GM21390 (cell line): ENCODE results near the gene RNGTT.
"Not testable (repeated sequence)": the region's sequence is repeated elsewhere in the genome, so short reads cannot be mapped to it uniquely, and the experiment has no call there.

ENCODE experiments used
- ATAC-seq: cut with Tn5 transposase; IDR thresholded peaks from one replicate; pipeline ENCODE4 v1.9.1; 2021; ENCODE audit not compliant: unreplicated experiment

Gene RNGTT

GRCh38 chr6:88823998-88824397 is 139.4 kb downstream of the RNGTT start:
- no peak for ATAC-seq

- ATAC-seq: no peak
These were observed 147.9 kb downstream of the RNGTT start for GRCh38 chr6:88815491-88815890.

- no peak for ATAC-seq
These were observed 148.5 kb downstream of the RNGTT start for GRCh38 chr6:88814909-88815308.

- no peak for ATAC-seq
These were observed 150.4 kb downstream of the RNGTT start for GRCh38 chr6:88813045-88813444.

- ATAC-seq: no peak
These were observed 152.7 kb downstream of the RNGTT start for GRCh38 chr6:88810701-88811100.

- no peak for ATAC-seq
These were observed 153.3 kb downstream of the RNGTT start for GRCh38 chr6:88810089-88810488.

GRCh38 chr6:88808381-88808780 is 155.0 kb downstream of the RNGTT start:
- ATAC-seq: no peak

- no peak for ATAC-seq
These were observed 155.8 kb downstream of the RNGTT start for GRCh38 chr6:88807622-88808021.

- ATAC-seq: no peak
These were observed 156.7 kb downstream of the RNGTT start for GRCh38 chr6:88806728-88807127.

DNA sequence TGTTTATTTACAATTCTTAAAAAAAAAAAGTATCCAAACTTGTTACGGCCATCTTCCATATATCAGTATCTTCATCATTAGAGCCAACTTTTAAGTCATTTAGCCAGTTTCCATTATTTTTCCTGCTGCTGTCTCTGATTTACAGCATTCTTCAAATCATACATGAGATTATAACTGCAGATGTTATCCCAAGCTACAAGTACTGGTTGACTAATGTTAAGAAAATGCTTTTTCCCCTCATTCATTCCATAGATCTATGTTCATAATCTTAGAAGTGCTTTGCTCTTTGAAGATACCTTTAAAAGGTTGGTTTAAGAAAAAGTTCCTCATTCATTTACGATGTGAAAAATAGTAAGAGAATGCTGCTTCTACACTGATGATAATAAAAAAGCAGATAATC is 158.7 kb downstream of the RNGTT start:
- no peak for ATAC-seq

- no peak for ATAC-seq
These were observed 177.9 kb downstream of the RNGTT start for GRCh38 chr6:88785478-88785877.

GRCh38 chr6:88780714-88781389 is 182.6 kb downstream of the RNGTT start:
- ATAC-seq: peak; percentile 55

DNA sequence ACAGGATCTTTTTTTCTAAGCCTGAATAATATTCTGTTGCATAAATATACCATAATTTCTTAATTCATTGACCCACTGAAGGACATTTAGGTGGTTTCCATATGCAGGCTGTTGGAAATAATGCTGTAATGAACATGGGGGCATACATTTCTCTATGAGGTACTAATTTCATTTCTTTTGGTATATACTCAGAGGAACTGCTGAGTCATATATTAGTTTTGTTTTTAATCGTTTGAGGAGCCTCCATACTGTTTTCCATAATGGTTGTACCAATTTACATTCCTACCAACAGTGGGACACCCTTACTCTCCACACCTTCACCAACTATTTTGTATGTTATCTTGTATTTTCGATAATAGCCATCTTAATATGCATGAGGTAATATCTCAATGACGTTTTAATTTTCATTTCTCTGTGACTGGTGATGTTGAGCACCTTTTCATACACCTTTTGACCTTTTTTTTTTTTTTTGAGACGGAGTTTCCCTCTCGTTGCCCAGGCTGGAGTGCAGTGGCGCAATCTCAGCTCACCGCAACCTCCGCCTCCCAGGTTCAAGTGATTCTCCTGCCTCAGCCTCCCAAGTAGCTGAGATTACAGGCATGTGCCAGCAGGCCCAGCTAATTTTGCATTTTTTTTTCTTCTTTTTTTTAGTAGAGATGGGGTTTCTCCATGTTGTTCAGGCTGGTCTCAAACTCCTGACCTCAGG is 187.4 kb downstream of the RNGTT start:
- ATAC-seq: no peak

GRCh38 chr6:88768114-88768513 is 195.3 kb downstream of the RNGTT start:
- not testable (repeated sequence) for ATAC-seq

DNA sequence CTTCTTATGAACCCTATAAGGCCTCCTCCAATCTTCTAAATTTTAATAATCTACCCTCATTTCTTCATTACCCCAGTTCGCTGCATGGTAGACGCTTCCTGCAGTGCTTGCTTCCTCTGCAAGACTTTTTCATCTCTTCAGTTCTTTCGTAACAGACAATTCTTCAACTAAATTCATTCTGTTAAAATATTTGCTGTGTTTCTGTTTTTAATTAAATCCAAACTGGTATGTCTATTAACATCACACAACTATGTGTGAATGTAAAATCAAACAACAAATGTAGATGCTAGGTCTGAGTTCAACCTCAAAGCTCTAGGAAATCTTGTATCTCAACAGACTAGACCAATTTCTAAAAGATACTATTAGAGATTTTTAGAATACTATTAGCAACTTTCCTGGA is 199.3 kb downstream of the RNGTT start:
- ATAC-seq: no peak

GRCh38 chr6:88763160-88763559 is 200.3 kb downstream of the RNGTT start:
- ATAC-seq: no peak

GRCh38 chr6:88761237-88762031 is 202.0 kb downstream of the RNGTT start:
- ATAC-seq: peak; percentile 56

DNA sequence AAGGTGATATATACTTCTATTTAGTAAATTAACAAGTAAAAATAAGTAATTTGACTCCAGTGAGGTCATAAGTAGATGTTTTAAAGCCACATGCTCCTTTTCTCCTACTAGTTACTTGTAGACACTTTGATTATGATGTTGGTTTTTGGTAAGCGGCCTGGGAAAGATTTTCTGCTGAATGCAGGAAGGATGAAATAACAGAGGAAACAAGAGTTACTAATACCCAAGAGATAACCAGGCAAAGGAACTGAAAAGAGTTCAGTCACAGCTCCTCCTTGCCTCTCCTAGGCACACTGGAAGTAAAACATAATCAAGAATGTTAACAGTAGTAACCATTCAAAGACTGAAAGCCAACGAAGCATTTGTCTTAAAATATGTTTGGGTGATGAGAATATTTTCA is 203.3 kb downstream of the RNGTT start:
- ATAC-seq: no peak

DNA sequence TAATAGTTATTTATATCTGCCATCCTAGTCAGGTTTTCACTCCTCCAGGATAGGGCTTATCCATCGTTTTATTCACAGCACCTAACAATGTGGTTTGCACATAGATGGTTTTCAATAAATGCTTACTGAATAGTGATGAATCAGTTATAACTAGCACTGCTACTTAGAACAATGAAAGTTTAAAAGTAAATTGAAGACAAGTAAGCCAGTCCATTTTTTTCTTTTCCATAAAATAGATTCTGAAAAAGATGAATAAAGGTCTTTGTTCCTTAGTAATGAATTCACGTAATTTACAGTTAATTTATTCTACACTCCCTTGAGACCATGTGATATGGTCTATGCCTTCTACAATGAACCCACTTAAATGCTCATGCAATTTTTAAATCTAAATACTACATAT is 212.5 kb downstream of the RNGTT start:
- ATAC-seq: no peak

DNA sequence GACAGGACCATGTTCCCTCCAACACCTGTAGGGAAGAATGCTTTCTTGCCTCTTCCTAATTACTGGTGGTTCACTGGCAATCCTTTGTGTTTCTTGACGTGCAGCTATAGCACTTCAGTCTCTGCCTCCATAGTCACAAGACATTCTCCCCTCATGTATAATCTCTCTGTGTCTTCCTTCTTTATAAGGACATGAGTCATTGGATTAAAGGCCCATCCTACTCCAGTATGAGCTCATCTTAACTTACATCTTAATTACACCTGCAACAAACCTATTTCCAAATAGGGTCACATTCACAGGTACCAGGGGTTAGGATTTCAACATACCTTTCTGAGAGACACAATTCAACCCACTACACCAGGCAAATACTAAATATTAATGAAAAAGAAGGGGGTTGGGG is 213.6 kb downstream of the RNGTT start:
- ATAC-seq: no peak

- no peak for ATAC-seq
These were observed 215.3 kb downstream of the RNGTT start for GRCh38 chr6:88748141-88748540.

DNA sequence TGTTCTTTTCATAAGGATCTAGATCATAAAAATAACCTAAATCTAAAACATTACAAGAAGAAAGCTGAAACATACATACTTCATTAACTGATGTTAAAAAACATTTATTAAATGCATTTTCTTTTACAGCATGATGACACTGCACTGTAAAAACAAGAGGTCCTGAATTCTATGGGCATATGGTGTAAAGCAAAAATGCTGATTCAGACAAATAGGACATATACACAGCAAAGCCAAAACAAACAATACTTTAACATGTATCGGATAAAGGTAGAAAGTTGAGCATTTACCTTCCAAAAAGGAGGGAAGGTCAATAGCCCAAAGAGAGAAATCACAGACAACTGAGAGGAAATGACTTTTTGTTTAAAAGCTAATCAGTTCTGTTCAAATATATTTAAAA is 221.5 kb downstream of the RNGTT start:
- no peak for ATAC-seq
